Activated naive CD4-positive, alpha-beta T cell treated with Interleukin-2 at 50 U/mL for 16 hours (primary cell): ENCODE results near the gene MCRS1.
"Not testable (repeated sequence)": the region's sequence is repeated elsewhere in the genome, so short reads cannot be mapped to it uniquely, and the experiment has no call there.

Experiments used
- DNase-seq: peaks from one replicate; pipeline ENCODE4 v3.0.0-alpha.2; 2020

Gene MCRS1

GRCh38 chr12:49512546-49512945, 55.4 kb downstream of the MCRS1 start:
- no peak for DNase-seq

DNA sequence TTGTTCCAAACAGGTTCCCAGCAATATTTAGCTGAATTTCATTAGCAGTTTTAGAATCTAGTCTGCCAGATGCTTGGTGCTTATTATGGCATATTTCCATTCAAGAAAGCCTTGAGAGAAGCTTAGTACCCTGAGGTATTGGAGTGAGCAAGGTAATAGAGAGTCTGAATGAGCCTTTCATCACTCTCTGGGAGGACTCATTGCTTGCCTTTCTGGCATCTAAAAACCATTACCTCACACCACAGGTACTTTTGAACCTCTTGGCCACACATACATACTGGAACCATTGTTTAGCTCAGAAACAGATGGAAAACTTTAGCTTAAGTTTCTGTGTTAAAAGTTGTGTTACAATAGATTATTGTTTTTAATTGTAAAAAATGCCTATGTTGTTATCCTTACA, 56.5 kb downstream of the MCRS1 start:
- DNase-seq = no peak

- DNase-seq = not testable (repeated sequence)
Observed at GRCh38 chr12:49509681-49510080, 58.3 kb downstream of the MCRS1 start.
